GM19023 (cell line): Measurements from ENCODE around the gene HCFC1.

ENCODE experiments used
- ATAC-seq: cut with Tn5 transposase; IDR thresholded peaks from one replicate; pipeline ENCODE4 v1.9.1; 2021; ENCODE audit warnings: mild to moderate bottlenecking, moderate library complexity; ENCODE audit not compliant: unreplicated experiment

Gene HCFC1

DNA sequence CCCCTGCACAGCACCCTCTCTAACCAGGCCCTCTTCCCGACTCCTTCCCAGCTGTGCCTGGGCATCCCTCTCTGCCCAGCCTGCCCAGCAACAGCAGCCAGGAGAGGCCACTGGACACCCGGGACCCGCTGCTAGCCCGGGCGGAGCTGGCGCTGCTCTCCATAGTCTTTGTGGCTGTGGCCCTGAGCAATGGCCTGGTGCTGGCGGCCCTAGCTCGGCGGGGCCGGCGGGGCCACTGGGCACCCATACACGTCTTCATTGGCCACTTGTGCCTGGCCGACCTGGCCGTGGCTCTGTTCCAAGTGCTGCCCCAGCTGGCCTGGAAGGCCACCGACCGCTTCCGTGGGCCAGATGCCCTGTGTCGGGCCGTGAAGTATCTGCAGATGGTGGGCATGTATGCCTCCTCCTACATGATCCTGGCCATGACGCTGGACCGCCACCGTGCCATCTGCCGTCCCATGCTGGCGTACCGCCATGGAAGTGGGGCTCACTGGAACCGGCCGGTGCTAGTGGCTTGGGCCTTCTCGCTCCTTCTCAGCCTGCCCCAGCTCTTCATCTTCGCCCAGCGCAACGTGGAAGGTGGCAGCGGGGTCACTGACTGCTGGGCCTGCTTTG, 66.0 kb downstream of the HCFC1 start:
- no peak for ATAC-seq

DNA sequence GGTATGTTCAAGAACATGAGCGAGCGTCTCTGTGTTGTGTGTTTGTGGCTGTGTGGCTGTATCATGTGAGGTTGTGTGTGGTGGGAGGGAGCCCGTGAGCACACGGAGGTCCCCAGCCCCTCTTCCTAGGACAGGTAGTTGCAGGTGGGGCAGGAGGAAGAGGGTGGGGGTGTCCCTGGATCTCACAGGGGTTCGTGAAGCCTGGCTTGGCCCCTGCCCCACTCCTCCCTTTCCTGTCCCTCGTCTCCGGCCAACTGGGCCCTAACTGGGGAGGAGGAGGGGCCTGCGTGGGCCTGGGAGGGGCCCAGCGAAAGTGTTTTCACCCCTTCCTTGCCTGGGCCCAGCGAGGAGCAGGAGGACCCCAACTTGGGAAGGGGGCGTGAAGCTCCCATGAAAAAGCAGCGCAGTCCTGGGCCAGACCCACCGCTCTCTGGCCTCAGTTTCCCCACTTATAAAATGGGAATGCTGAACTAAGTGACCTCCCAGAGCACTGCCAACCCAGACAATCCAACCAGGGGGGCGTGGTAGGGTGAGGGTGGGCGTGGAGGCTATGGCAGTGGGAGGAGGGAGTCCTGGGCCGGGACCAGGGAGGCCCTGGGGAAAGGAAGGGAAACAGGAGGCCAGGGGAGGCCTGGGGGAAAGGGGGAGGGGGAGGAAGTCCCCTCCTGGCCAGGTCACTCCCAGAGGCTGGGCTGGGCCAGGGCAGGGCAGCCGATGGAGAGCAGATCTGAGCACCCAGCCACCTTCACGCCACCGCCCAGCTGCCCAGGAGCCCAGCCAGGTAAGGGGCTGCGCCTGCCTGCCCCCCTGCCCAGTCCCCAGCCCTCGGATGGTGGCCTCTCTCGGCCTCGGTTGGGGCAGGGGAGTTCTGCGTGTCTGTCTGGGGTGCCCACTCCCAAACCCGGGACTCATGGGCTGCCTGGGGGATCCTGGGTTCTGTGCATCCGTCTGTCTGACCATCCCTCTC, 67.3 kb downstream of the HCFC1 start, which contains the start of gene AVPR2:
Gene AVPR2 (plus strand): TSS at position 683 of the 967 bp plus-strand sequence. CDS start 473 bp downstream, outside the sequence.
- no peak for ATAC-seq

DNA sequence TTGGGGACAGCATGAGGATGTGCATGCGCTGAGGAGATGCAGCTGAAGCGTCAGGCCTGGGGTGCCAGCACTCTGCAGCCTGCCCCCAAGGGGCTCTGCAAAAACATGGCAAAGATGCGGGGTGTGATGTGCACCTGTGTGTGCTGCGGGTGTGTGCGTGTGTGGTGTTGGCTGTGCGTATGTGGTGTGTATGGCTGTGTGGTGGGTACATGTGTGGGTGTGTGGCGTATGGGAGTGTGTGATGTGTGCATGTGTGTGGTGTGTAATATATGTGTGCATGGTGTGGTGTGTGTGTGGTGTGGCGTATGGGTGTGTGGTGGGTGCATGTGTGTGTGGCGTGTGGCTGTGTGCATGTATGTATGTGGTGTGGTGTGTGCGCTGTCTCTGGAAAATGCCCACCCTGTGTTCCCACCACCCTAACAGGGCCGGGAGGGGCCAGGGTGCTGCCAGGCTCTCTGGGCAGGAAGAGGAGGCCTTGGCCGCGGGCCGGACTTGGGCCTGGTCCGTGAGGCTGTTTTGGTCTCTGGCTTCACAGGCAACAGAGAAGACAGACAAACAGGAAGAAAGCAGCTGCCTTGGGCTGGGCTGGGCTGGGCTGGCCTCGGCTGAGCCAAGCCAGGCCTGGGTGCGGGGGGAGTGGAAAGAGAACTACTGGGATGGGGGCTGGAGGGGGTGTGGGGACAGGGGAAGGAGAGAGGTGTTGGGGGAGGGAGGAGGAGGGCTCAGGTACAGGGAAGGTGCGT, 68.2 kb downstream of the HCFC1 start:
- no peak for ATAC-seq

DNA sequence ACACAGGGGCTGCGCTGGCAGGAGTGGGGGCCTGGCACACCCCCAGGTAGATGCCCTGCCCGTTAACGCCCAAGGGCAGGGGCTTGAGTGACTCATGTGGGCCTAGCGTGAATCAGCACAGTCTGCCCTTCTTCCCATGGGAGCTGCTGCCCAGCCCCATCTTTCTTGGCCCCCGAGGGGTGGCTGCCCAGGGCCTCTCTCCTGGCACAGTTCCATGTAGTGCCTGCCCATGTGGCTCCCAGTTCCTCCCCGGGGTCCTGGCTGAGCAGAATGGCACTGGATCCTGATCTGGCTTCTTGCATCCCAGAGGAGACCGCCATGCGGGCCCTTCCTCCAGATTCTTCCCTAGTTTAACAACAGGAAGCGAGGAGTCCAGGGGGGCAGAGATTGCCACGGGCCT, 69.2 kb downstream of the HCFC1 start:
- ATAC-seq = no peak

DNA sequence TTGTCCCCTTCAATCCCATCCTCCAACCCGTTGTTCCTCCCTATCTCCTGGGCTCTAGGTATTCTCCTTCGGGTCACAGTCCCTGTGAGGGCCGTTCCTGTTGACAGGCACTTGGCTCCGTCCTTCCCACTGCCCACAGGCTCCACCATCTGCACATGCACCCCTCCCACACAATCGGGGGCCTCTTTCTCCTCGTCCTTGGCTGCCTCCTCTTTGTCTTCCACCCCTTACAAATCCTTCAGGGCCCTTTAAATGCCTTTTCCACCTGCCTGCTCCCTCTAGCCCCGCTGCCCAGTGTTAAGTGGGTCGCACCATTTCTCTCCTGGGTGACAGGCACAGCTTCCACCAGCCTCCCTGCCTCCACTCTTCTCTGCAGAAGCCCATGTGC, 69.9 kb downstream of the HCFC1 start:
- no peak for ATAC-seq

DNA sequence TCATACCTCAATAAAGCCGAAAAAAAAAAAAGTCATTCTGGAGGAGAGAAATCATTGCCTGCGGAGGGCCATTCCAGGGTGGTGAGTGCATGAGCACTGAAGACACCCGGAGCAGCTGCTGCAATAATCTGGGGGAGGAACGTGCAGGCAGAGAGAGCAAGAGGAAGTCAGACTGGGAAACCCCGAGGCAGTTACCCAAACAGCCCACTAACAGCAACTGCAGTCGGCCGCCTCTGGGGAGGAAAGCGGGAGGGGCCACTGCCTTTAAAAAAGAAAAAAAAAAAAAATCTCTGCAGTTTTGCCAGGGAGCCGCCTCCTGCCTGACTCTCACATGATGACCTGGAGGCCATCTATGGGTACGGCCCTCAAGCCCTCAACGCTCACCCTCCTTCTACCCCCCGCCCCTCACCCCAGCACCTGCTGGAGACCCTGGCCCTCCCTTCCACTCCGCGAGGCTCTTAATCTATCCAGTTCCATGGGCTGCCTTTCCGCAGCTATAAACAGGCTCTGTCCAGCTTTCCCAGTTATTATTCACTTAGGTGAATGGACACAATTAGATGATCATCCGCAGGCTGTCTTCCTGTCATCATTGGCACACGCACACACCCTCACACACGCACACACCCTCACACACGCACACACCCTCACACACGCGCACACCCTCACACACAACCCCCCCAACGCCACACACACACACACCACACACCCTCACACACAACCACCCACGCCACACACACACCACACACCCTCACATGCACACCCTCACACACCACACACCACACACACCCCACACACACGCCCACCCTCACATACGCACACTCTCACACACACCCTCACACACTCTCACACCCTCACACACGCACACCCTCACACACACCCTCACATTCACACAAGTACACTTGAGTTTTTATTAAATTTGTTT, 70.5 kb downstream of the HCFC1 start:
- peak; percentile 69 for ATAC-seq

DNA sequence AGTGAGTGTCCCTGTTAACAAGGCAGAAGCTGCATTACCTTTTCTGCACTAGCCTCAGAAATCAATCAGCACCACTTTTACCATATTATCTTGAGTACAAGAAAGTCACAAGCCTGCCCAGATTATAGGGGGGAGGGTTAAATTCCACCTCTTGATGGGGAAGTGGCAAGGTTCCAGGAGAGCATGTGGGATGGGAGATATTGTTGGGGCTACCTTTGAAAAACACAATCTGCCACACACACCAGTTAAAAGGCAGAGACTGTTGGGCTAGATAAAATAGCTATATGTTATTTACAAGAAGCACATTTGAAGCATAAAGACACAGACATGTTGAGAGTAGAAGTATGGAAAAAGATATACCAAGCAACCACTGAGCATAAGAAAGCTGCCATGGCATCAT, 73.7 kb downstream of the HCFC1 start:
- no peak for ATAC-seq
